Right lobe of liver (tissue), 4 donors: Measurements from ENCODE around the gene STOM.

Experiments
- POLR2A ChIP-seq: fragments of 450-650 bp; IDR thresholded peaks from one replicate; pipeline ENCODE4 v1.6.1; 2017; ENCODE audit warnings: antibody characterized with exemption, mild to moderate bottlenecking
- TF ChIP-seq, protein P1 (sequence below), 4 donors: fragments of 200-600 bp in 3 of 4; fragments of 450-650 bp in 1 of 4; IDR thresholded peaks; one replicate each; pipeline versions ENCODE4 v1.5.1 to v1.8.0; 2016 to 2022; ENCODE audit warnings: antibody characterized with exemption in 4 of 4, mild to moderate bottlenecking in 2 of 4
- donor health status: DM: no; HTN: no; CAD: no.
- donor health status: DM: no; HTN: no; CAD: no.
- donor health status: DM: no; HTN: yes; CAD: no.

DNA sequence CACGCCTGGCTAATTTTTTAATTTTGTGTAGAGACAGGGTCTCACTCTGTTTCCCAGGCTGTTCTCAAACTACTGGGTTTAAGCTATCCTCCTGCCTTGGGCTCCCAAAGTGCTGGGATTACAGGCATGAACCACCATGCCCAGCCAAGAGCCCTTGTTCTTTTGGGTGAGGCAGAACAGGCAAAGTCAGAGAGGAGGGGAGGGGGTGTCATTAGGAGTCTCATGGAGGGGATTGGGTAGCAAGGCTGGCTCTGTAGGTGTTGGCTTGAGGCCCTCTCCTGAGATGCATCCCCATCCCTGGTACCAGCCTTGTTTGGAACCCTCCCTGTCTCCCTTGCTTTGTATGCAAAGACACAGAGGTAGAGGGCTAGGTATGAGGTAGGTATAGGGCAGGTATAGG lies 78.0 kb downstream of the STOM start:
- TF ChIP-seq, protein P1, sequence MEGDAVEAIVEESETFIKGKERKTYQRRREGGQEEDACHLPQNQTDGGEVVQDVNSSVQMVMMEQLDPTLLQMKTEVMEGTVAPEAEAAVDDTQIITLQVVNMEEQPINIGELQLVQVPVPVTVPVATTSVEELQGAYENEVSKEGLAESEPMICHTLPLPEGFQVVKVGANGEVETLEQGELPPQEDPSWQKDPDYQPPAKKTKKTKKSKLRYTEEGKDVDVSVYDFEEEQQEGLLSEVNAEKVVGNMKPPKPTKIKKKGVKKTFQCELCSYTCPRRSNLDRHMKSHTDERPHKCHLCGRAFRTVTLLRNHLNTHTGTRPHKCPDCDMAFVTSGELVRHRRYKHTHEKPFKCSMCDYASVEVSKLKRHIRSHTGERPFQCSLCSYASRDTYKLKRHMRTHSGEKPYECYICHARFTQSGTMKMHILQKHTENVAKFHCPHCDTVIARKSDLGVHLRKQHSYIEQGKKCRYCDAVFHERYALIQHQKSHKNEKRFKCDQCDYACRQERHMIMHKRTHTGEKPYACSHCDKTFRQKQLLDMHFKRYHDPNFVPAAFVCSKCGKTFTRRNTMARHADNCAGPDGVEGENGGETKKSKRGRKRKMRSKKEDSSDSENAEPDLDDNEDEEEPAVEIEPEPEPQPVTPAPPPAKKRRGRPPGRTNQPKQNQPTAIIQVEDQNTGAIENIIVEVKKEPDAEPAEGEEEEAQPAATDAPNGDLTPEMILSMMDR (IDR thresholded peaks at IDR 0.05), result no peak
- no peak for TF ChIP-seq POLR2A
